ENCODE results near the gene TEX26.

DNA sequence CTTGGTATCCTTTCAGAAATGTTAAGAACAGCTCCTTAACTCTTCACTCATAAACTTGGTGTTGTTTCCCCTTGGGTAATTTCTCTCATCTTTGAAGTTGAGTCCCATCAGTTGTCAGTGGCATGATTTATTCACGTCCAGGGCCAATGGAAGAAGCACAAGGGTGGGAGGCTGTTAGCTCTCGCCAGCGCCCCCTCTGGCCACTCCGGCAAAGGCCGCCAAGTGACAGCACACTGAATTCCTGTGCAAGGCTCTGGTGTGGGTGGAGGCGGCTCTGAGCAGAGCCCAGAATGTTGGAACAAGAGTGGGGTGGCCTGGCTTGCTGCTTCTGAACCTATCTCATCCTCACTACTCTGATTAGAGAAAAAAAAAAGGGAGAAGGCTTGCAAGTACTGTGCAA lies 39.5 kb upstream of the TEX26 start:
- TF ChIP-seq, protein P1, sequence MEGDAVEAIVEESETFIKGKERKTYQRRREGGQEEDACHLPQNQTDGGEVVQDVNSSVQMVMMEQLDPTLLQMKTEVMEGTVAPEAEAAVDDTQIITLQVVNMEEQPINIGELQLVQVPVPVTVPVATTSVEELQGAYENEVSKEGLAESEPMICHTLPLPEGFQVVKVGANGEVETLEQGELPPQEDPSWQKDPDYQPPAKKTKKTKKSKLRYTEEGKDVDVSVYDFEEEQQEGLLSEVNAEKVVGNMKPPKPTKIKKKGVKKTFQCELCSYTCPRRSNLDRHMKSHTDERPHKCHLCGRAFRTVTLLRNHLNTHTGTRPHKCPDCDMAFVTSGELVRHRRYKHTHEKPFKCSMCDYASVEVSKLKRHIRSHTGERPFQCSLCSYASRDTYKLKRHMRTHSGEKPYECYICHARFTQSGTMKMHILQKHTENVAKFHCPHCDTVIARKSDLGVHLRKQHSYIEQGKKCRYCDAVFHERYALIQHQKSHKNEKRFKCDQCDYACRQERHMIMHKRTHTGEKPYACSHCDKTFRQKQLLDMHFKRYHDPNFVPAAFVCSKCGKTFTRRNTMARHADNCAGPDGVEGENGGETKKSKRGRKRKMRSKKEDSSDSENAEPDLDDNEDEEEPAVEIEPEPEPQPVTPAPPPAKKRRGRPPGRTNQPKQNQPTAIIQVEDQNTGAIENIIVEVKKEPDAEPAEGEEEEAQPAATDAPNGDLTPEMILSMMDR (conservative IDR thresholded peaks at IDR 0.05; ENCODE audit: low read length): peak; percentile 77
- TF ChIP-seq EZH2phosphoT487 (IDR thresholded peaks at IDR 0.05; ENCODE audit: borderline replicate concordance, low read depth, low read length): no peak

Measured in OCI-LY7 (cell line).